Measurements from ENCODE around the gene ACO2. TPM values are rescaled to one million over a fixed set of nuclear protein-coding genes. Genes with fewer than 3 reads are reported as not detected.
A peak's percentile ranks its signal among the peaks of the same experiment; 100 is the strongest.
"Not testable (repeated sequence)": the region's sequence is repeated elsewhere in the genome, so short reads cannot be mapped to it uniquely, and the experiment has no call there.

Gene ACO2
- total and polyA plus RNA-seq, 12 donors = 180 to 1,020 (median 893) TPM

- H3K9me3 ChIP-seq = no peaks in the 10 kb centered on the region
- H3K36me3 ChIP-seq = peaks cover 0 to 96% (median 45%) of the 10 kb centered on the region in 9 donors
- peak overlapping the region in 4 of 10 donors; percentile 1 to 53 (median 24) for H3K27ac ChIP-seq
- no peak for TF ChIP-seq CTCF (IDR thresholded peaks at IDR 0.05)
- peaks cover 21 to 88% (median 67%) of the 10 kb centered on the region in 9 donors for H3K4me1 ChIP-seq
- H3K27me3 ChIP-seq = no peaks in the 10 kb centered on the region
- intact Hi-C loops (cut with DNase I) = no loop called here
- no peak overlapping the region for H3K4me3 ChIP-seq
- 69 to 72% methylated on average over 23 of the region's 23 CpGs for WGBS, 2 donors
- peak in 5 of 8 donors; percentile 16 to 38 (median 28) for ATAC-seq
- DNase-seq = no peak
Measured at GRCh38 chr22:41436322-41437113, 32.4 kb upstream of the ACO2 start.

- Histone ChIP-seq H3K4me3 (no peak overlapping the region), H3K9me3 (no peaks in the 10 kb centered on the region), H3K27me3 (no peaks in the 10 kb centered on the region), H3K27ac (peak overlapping the region in 1 of 10 donors; percentile 26), H3K4me1 (peaks cover 21 to 95% (median 74%) of the 10 kb centered on the region in 9 donors), H3K36me3 (peaks cover 0 to 96% (median 45%) of the 10 kb centered on the region in 9 donors)
- ATAC-seq (no peak), DNase-seq (no peak)
- WGBS, 2 donors = 75 to 85% methylated on average over 7 of the region's 7 CpGs
- intact Hi-C loops (cut with DNase I) = no loop called here
- TF ChIP-seq CTCF (IDR thresholded peaks at IDR 0.05) = no peak
Measured at GRCh38 chr22:41437198-41437597, 31.7 kb upstream of the ACO2 start.

- H3K9me3 ChIP-seq; DNase-seq; ATAC-seq; H3K27me3 ChIP-seq; intact Hi-C loops (cut with DNase I); H3K4me3 ChIP-seq: not testable (repeated sequence)
- Histone ChIP-seq H3K36me3 (peaks cover 0 to 81% (median 29%) of the 10 kb centered on the region in 9 donors), H3K4me1 (peaks cover 18 to 86% (median 72%) of the 10 kb centered on the region in 9 donors), H3K27ac (peak overlapping the region in 5 of 10 donors; percentile 10 to 47 (median 26))
- WGBS, 2 donors = 62 to 64% methylated on average over 5 of the region's 5 CpGs
Measured at GRCh38 chr22:41440511-41440910, 28.4 kb upstream of the ACO2 start.

- Histone ChIP-seq H3K36me3 (peaks cover 0 to 63% (median 12%) of the 10 kb centered on the region in 9 donors), H3K27me3 (no peaks in the 10 kb centered on the region), H3K4me3 (peak overlapping the region in 1 of 10 donors; percentile 0), H3K27ac (peak overlapping the region in 2 of 10 donors; percentile 26 to 100), H3K9me3 (no peaks in the 10 kb centered on the region), H3K4me1 (peaks cover 15 to 68% (median 57%) of the 10 kb centered on the region in 9 donors)
- no peak for TF ChIP-seq CTCF (IDR thresholded peaks at IDR 0.05)
- DNase-seq (no peak), ATAC-seq (no peak)
- WGBS, 2 donors = 66 to 67% methylated on average over 2 of the region's 2 CpGs
- intact Hi-C loops (cut with DNase I) = no loop called here
Measured at GRCh38 chr22:41442240-41442792, 26.6 kb upstream of the ACO2 start.
